Measurements from ENCODE around the gene PYROXD2.
A peak's percentile ranks its signal among the peaks of the same experiment; 100 is the strongest.

Gene PYROXD2

DNA sequence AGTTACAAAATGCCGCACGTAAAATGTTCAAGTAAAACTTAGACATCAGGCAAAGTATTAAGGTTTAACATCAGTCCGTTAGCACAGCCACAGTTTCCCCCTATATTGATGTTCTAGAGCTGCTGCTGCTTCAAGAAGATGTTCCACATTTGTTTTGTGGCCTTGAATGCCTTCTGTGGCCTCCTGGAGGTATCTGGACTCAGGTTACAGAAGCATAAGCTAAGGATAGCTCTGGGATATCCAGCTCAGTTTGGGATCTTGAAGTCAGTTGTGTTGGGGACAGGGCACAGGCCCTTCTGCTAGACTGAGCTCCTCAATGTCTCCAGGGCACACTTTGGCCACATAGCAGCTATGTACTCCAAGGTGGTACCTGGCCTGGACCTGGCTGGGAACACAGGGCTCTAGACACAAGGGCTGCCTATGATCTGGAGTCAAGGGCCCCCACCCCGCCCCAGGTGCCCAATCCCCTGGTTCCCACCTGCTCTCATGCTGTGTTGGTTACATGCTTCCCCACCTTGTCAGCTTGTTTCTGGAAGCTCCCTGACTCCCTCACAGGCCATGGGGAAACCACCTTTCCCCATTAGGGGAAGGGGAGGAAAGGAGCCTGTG lies 4.7 kb downstream of the PYROXD2 start:
- Mint-ChIP-seq H3K36me3 (no peaks in the 10 kb centered on the region), H3K27ac (no peak overlapping the region), H3K9me3 (no peaks in the 10 kb centered on the region), H3K4me1 (peaks cover 7% of the 10 kb centered on the region), H3K4me3 (no peak overlapping the region), H3K27me3 (no peaks in the 10 kb centered on the region)
- no peak for ATAC-seq

DNA sequence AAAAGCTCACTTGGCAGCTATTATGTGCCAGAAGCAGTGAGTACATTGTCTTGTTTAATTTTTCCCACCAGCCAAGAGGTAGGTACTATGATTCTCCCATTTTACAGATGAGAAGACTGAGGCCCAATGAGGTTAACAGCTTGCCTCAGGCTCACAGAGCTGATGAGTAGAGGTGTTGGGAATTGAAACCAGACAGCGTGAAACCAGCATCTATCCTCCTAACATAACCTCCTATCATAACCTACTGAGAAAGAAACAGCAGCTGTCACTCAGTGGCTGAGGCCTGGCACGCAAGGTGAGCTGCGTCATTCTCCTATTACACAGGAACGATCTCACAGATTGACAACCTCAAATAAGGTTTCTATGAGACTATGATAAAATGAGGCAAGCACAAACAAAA lies 6.2 kb downstream of the PYROXD2 start:
- H3K27me3 Mint-ChIP-seq: no peaks in the 10 kb centered on the region
- no peak for ATAC-seq
- peaks cover 1% of the 10 kb centered on the region for H3K36me3 Mint-ChIP-seq
- H3K9me3 Mint-ChIP-seq: no peaks in the 10 kb centered on the region
- no peak overlapping the region for H3K4me3 Mint-ChIP-seq
- H3K27ac Mint-ChIP-seq: no peak overlapping the region
- H3K4me1 Mint-ChIP-seq: peaks cover 11% of the 10 kb centered on the region

DNA sequence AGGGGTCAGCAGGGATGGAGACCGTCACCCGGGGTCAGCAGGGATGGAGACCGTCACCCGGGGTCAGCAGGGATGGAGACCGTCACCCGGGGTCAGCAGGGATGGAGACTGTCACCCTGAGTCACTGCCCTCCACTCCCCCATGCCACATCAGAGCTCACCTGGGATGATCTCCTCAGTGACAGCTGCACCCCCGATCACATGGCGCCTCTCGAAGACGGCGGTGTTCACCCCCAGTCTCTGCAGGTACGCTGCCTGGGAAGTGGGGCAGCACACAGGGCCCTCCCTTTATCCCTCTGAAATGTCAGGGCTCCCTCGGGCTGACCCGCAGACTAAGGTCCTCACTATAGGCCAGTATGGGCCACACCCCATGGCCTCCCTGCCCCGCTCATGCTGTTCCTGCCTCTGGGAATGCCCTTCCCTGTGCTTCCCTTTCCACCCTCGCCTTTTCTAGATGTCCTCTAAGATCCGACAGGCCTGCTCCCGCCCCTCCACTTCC lies 7.2 kb downstream of the PYROXD2 start:
- Mint-ChIP-seq H3K9me3 (no peaks in the 10 kb centered on the region), H3K36me3 (peaks cover 8% of the 10 kb centered on the region), H3K4me3 (no peak overlapping the region), H3K27me3 (no peaks in the 10 kb centered on the region), H3K4me1 (peaks cover 16% of the 10 kb centered on the region), H3K27ac (no peak overlapping the region)
- no peak for ATAC-seq

DNA sequence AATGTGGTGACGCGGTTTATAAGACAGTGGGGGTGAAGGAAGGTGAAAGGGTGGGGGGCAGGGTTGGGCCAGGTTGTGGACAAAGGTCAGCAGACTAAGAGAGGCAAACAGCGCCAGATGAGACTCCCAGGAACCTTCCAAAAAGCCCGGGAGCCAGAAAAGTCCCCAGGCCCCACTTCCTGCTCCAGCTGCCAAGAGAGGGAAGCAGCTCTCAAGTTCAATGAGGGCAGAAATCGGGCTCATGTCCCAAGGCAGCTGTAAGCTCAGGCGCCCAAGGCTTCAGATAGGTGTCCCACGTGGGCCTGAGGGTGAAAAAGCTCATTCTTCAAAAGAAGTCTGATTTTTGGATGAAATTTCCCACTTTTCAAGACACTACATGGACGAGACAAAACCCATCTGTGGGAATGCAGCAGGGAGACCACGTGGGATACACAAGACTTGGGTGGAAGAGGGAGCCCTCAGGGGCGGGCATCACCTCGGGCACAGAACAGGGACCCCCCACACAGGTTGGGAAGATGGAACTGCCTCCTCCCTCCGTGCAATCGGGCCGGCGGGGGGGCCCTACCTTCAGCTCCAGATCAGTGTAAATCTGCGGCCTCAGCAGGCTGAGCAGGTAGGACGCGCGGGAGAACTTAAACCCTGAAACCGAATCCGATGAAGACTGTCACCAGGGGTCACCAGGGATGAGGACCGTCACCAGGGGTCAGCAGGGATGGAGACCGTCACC lies 7.8 kb downstream of the PYROXD2 start:
- H3K4me3 Mint-ChIP-seq: no peak overlapping the region
- H3K27ac Mint-ChIP-seq: no peak overlapping the region

DNA sequence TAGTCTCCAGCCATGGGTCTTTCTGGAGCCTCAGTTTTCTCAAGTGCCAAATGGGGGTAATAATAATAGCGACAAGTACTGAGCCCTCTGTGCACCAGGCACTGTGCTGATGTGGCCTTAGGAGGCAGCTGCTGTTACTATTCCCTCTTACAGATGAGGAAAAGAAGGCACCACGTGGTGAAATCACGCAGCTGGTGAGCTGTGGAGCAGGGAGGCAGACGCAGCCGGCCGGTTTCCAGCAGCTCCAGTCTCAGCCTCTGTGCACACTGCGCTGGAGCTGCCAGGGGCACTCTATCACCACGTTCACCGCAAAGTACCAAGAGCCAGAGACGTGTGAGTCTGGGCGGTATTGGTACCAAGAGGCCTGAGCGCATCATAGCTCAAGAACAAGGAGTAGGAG lies 9.6 kb downstream of the PYROXD2 start:
- ATAC-seq: no peak
- Mint-ChIP-seq H3K4me1 (peaks cover 16% of the 10 kb centered on the region), H3K36me3 (peaks cover 8% of the 10 kb centered on the region), H3K27ac (no peak overlapping the region), H3K9me3 (no peaks in the 10 kb centered on the region), H3K27me3 (no peaks in the 10 kb centered on the region), H3K4me3 (no peak overlapping the region)

More for the DNA sequence above, 7.8 kb downstream of the PYROXD2 start:
- no peaks in the 10 kb centered on the region for H3K27me3 Mint-ChIP-seq
- no peak for ATAC-seq
- peaks cover 8% of the 10 kb centered on the region for H3K36me3 Mint-ChIP-seq
- no peaks in the 10 kb centered on the region for H3K9me3 Mint-ChIP-seq
- peaks cover 16% of the 10 kb centered on the region for H3K4me1 Mint-ChIP-seq

DNA sequence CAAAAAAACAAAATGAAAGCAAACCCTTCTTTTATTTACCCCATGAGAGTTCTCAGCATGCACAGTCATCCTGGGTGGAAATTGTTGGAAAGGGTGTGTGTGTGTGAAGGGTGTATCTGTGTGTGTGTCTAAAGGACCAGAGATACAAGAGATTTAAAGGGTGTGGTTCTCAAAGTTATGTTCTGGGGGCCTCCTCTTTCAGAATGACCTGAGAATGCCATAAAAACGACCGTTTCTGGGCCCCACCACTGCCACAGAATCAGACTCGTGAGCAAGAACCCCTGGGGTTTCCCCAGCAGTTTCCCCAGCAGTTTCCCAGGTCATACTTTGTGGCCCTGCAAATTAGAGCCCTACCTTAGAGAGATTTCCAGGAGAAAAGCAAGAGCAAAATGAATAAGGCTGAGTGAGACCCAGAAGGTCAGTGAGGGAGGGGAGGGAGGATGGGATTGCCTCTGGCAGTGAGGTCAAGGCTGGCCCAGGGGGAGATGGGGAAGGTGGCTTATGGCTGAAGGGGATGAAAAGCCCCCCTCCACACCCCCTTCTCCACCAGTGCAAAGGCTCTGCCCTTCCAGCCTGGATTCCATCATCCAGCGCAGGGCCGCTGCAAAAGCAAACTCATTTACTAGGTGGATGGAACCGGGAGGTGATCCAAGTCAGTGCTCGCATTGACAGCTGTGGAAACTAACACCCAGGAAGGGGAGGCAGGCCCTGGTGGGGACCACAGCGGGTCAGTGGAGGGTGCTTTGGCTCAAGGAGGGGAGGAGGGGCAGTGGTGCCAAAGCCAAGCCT lies 10.2 kb downstream of the PYROXD2 start:
- Mint-ChIP-seq H3K27me3 (no peaks in the 10 kb centered on the region), H3K4me3 (no peak overlapping the region), H3K27ac (no peak overlapping the region), H3K4me1 (peaks cover 16% of the 10 kb centered on the region), H3K9me3 (no peaks in the 10 kb centered on the region), H3K36me3 (peaks cover 8% of the 10 kb centered on the region)
- ATAC-seq: peak; percentile 65

DNA sequence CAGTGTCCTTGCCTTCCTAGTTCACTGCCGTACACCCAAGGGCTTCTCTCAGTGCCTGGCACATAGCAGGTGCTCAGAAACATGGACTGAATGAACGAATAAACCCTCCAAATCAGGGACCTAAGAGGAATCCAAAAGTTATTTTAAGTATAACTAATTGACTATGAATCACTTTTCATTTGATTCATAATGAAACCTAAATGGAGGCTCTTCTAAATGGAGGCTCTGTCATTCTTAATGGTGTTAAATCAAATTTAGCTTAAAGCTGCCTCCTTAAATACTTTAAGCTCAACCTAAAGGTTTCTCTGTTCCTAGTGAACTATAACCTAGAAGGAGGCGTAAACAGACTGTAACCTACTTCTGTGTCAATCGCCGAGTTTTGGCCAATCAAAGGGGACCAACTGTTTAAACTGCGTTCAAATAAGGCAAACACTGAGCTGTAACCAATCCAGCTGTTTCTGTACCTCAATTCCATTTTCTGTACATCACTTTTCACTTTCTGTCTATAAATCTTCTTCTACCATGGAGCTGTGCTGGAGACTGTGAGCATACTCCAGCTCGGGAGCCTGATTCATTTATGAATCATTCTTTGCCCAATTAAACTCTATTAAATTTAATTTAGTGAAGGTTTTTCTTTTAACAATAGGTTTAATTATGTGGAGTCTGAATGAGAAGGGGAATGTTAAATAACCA lies 11.0 kb downstream of the PYROXD2 start:
- Mint-ChIP-seq H3K36me3 (peaks cover 8% of the 10 kb centered on the region), H3K4me1 (peaks cover 16% of the 10 kb centered on the region), H3K27ac (peak overlapping the region; percentile 8), H3K4me3 (no peak overlapping the region), H3K27me3 (no peaks in the 10 kb centered on the region), H3K9me3 (no peaks in the 10 kb centered on the region)
- ATAC-seq: no peak

DNA sequence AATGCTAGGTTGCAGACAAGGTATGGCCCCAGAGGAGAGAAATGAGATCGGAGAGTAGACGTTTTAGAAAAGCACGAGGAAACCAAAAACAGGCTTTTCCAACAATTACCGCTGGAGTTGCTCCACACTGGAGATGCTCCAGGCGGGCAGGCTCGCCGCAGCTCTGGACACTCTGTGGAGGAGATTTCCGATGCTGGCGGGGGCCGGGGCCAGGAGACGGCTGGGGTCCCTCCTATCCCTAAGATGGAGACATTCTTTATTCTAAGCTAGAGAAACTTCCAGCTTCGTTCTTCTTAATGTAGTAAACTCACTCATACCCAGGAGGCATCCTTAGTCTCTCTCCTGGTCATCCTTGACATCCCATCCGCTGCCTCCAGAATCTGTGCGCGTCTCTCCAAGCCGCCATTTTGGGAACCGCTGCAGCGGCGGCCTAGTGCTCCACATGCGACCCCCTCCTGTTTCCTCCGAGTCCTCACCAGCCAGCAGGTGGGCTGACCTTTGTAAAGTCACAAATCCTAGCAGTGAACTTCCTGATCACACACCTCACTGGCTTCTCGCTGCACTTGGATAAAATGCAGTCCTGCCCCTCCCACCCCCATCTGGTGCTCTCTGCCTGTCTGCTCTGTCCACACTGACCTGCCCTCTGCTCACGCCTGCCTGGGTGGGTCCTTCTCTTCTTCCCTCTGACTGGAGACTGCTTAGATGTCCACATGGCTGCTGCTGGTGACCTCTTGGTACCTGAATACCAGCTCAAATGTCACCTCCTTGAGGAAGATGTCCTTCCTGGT lies 11.9 kb downstream of the PYROXD2 start:
- Mint-ChIP-seq H3K27me3 (no peaks in the 10 kb centered on the region), H3K4me1 (peaks cover 16% of the 10 kb centered on the region), H3K27ac (peak overlapping the region; percentile 8), H3K4me3 (no peak overlapping the region), H3K36me3 (peaks cover 8% of the 10 kb centered on the region), H3K9me3 (no peaks in the 10 kb centered on the region)
- no peak for ATAC-seq

DNA sequence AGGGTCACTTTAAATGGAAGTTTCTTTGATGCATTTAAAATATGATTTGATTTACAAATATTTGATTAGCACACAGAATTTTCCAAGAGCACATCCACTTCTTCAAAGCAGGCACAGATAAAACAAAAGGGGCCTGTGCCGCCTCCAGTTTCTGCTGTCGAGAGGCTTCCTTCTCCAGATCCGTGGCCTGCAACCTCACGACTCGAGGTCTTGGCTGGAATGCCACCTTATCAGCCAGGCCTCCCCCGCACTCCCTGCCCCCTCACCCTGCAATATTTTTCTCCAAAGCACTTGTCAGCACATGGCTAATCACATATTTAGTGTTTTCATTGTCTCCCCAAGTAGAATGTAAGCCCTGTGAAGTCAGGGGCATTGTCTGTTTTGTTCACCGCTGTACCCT lies 12.5 kb downstream of the PYROXD2 start:
- peaks cover 8% of the 10 kb centered on the region for H3K36me3 Mint-ChIP-seq
- peaks cover 16% of the 10 kb centered on the region for H3K4me1 Mint-ChIP-seq

DNA sequence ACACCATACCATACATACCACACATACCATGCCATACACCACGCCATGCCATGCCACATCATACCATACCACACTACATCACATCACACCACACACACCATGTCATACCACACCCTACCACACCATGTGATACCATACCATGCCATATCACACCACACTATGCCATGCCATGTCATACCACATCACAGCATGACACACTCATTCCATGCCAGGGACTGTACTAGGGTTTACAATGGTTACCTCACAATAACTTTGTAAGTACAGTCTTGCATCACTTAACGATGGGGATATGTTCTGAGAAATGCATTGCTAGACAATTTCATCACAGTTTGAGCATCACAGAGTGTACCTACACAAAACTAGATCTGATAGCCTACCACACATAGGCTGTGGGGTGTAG lies 14.5 kb downstream of the PYROXD2 start:
- Mint-ChIP-seq H3K36me3 (peaks cover 8% of the 10 kb centered on the region), H3K4me1 (peaks cover 16% of the 10 kb centered on the region), H3K27ac (no peak overlapping the region), H3K4me3 (no peak overlapping the region), H3K27me3 (no peaks in the 10 kb centered on the region), H3K9me3 (no peaks in the 10 kb centered on the region)
- ATAC-seq: peak; percentile 28

More for the DNA sequence above, 12.5 kb downstream of the PYROXD2 start:
- Mint-ChIP-seq H3K4me3 (no peak overlapping the region), H3K9me3 (no peaks in the 10 kb centered on the region), H3K27ac (no peak overlapping the region), H3K27me3 (no peaks in the 10 kb centered on the region)
- no peak for ATAC-seq

DNA sequence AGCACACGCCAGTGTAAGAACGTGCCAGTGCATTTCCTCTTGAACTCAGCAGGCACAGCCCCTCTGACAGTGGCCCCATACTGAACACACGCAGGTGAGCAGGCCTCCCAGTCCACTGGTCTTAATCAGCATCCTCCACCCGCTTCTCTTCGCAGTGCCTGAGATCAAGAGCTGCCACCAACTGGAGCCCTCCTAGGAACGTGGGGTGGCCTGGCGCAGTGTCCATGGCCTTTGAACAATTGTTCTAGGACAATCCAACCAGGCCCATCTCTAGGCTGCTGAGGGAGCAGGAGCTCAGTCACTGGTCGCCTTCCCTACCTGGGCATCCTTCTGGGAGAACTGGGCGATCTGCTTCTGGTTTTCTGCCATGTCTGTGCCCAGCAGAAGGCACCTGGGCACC lies 15.2 kb downstream of the PYROXD2 start:
- Mint-ChIP-seq H3K36me3 (peaks cover 8% of the 10 kb centered on the region), H3K4me1 (peaks cover 13% of the 10 kb centered on the region), H3K27me3 (no peaks in the 10 kb centered on the region), H3K4me3 (no peak overlapping the region), H3K27ac (no peak overlapping the region), H3K9me3 (no peaks in the 10 kb centered on the region)
- ATAC-seq: no peak

DNA sequence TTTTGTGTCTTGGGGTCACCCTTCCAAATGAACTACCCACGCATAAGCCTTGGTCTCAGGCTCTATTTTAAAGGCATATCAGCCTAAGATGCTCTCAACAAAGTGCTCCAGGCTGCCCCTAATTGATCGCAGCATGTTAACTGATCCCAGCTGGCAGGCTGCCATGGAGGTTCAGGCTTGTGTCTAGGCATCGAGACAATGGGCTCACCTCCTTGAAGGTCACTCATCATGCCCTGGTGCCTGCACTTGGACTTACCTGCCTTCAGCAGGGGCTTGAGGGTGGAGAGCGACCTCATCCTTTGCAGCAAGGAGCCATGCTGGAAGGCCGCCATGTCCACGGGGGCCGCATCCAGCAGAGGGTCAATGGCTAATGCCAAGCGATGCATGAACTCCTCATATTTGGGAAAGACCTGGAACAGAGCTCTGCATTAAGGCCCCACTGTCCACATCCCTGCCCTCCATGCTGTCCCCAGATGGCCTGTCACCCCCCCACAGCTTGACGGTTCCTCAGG lies 17.8 kb downstream of the PYROXD2 start:
- ATAC-seq: no peak
- no peak overlapping the region for H3K27ac Mint-ChIP-seq
- H3K36me3 Mint-ChIP-seq: no peaks in the 10 kb centered on the region
- no peaks in the 10 kb centered on the region for H3K9me3 Mint-ChIP-seq
- H3K4me1 Mint-ChIP-seq: no peaks in the 10 kb centered on the region
- no peak overlapping the region for H3K4me3 Mint-ChIP-seq
- no peaks in the 10 kb centered on the region for H3K27me3 Mint-ChIP-seq

DNA sequence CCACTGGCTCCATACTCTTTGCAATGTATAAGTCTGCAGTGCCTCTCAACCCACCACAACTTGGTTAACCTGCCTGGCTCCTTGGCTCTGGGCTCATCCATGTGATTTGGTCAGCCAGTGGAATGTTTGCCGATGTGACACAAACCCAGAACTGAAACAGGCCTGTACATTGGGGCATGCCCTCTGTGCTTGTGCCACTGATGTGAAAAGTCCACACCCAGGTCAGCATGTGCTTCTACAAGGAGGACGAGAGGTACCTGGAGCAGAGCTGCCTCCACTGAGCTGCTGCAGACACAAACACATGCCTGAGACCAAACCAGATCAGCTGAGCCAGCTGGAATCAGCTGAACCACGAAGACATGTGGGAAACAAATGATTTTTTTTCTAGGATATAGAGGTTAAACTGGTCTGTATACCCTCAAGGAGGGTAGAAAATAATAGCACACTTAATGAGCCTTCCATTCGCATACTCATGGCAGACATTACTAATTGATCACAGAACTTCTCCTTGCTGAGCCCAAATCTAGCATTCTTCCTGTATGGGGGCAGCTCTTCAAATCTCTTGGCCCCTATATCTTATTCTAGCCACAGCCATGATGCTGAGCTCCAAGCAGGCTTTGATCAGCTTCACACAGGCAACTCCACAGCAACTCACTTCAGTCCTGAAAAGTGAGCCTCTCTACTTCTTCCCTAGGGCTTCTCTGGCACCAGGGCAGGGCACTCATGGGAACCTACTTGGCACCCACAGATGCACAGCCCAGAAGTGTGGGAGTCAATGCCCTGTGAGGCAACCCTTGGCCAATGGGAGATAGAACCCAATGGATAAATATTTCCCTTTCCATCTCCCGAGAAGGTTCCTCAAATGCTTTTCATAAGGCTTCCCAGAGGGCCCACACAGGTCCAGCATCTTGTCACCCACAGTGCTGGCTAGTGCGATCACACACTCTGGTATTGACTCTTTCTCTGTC lies 18.6 kb downstream of the PYROXD2 start:
- H3K4me3 Mint-ChIP-seq: no peak overlapping the region
- no peak for ATAC-seq
- H3K27me3 Mint-ChIP-seq: no peaks in the 10 kb centered on the region
- H3K4me1 Mint-ChIP-seq: peaks cover 4% of the 10 kb centered on the region
- H3K27ac Mint-ChIP-seq: no peak overlapping the region
- H3K36me3 Mint-ChIP-seq: no peaks in the 10 kb centered on the region
- no peaks in the 10 kb centered on the region for H3K9me3 Mint-ChIP-seq
